K562 (cell line): ENCODE results near the gene RXRB. TPM values are rescaled to one million over a fixed set of nuclear protein-coding genes. Genes with fewer than 3 reads are reported as not detected.

Experiments
- ARID1B ChIP-seq: fragments of 450-650 bp; IDR thresholded peaks from 2 replicates; pipeline ENCODE4 v1.6.1; 2016; ENCODE audit warnings: antibody characterized with exemption, mild to moderate bottlenecking, inconsistent platforms
- CBFB ChIP-seq: sonication (generic); formaldehyde crosslinking; IDR thresholded peaks from 2 replicates; pipeline ENCODE4 v1.4.0; 2020; ENCODE audit warnings: mild to moderate bottlenecking, missing genetic modification reagents
- ETS2 ChIP-seq: IDR thresholded peaks from 2 replicates; pipeline ENCODE4 v1.6.1; 2016; ENCODE audit warnings: borderline replicate concordance, missing genetic modification characterization, mild to moderate bottlenecking, moderate library complexity, missing compliant biosample characterization; ENCODE audit not compliant: poor library complexity, severe bottlenecking
- NR2C1 ChIP-seq, 2 experiments: fragments of 450-650 bp; IDR thresholded peaks; 2 replicates each; pipeline ENCODE4 v1.6.1; 2017; ENCODE audit warnings: mild to moderate bottlenecking in 2 of 2, antibody characterized with exemption in 1 of 2, inconsistent platforms in 1 of 2, missing compliant biosample characterization in 1 of 2, missing genetic modification characterization in 1 of 2
- PTBP1 ChIP-seq: fragments of 200-400 bp; formaldehyde crosslinking; IDR thresholded peaks from 2 replicates; pipeline ENCODE4 v1.6.1; 2017; ENCODE audit warnings: low read depth, low read length
- TEAD1 ChIP-seq, 2 experiments: fragments of 450-650 bp in 1 of 2; sonication (generic) in 1 of 2; formaldehyde crosslinking; IDR thresholded peaks; 2 replicates each; pipeline versions ENCODE4 v1.4.0 to v1.8.0; 2020 to 2022; ENCODE audit warnings: mild to moderate bottlenecking in 2 of 2, missing genetic modification reagents in 1 of 2
- XRCC4 ChIP-seq: IDR thresholded peaks from one replicate; pipeline ENCODE4 v1.6.1; 2011; ENCODE audit not compliant: insufficient read depth, insufficient read length; ENCODE audit errors: extremely low read depth
- ZNF586 ChIP-seq: fragments of 450-650 bp; formaldehyde crosslinking; conservative IDR thresholded peaks from 2 replicates; pipeline ENCODE4 v1.4.0; 2020; ENCODE audit warnings: mild to moderate bottlenecking, moderate library complexity
- polyA plus RNA-seq, 8 experiments: library from polyadenylated mRNA; depleted of rRNA in 4 of 8; stranded (reverse) in 5 of 8; unstranded in 3 of 8; fragments of >200 nt; fragmentation: Nextera tagmentation in 2 of 8; fragmentation: Illumina TruSeq in 1 of 8; extraction: Ambion mirVana in 2 of 8; extraction: Trizol in 1 of 8; gene quantifications; 2 replicates each; pipeline versions ENCODE4 v1.2.1 to v1.2.3, GENCODE V29; 2011 to 2014; ENCODE audit warnings: inconsistent platforms in 1 of 8, missing spikeins in 1 of 8
- total RNA-seq, 7 experiments: library from RNA; depleted of rRNA in 6 of 7; stranded (reverse); fragments of >200 nt in 6 of 7; fragmentation: Illumina TruSeq in 2 of 7; extraction: Trizol in 2 of 7; gene quantifications; 2 replicates each; pipeline versions ENCODE4 v1.2.1 to v1.2.3, GENCODE V29; 2011 to 2021; ENCODE audit warnings: low replicate concordance in 1 of 7
- TF ChIP-seq, protein P1 (sequence below): fragments of 450-650 bp; IDR thresholded peaks from one replicate; pipeline ENCODE4 v1.6.1; 2018; ENCODE audit warnings: mild to moderate bottlenecking, moderate library complexity; ENCODE audit not compliant: partially characterized antibody
- TF ChIP-seq, protein P2 (sequence below): fragments of 450-650 bp; IDR thresholded peaks from 2 replicates; pipeline ENCODE4 v1.6.1; 2016; ENCODE audit warnings: antibody characterized with exemption
- TF ChIP-seq, protein P3 (sequence below): sonication (generic); formaldehyde crosslinking; IDR thresholded peaks from 2 replicates; pipeline ENCODE4 v1.8.1; 2023; ENCODE audit warnings: mild to moderate bottlenecking, missing genetic modification reagents
- TF ChIP-seq, protein P4 (sequence below): fragments of 450-650 bp; conservative IDR thresholded peaks from 2 replicates; pipeline ENCODE4 v1.6.1; 2016; ENCODE audit warnings: missing genetic modification characterization, low read depth, mild to moderate bottlenecking, control low read depth, missing compliant biosample characterization
- TF ChIP-seq, protein P5 (sequence below): sonication (generic); formaldehyde crosslinking; IDR thresholded peaks from 2 replicates; pipeline ENCODE4 v1.8.1; 2022; ENCODE audit warnings: missing genetic modification reagents

The RXRB gene
- total and polyA plus RNA-seq, 9 of the 15 experiments (the other 6 are each of a cell fraction or from before 2014, with no cell fraction given), result 0.76 to 35.5 (median 18.4) TPM

DNA sequence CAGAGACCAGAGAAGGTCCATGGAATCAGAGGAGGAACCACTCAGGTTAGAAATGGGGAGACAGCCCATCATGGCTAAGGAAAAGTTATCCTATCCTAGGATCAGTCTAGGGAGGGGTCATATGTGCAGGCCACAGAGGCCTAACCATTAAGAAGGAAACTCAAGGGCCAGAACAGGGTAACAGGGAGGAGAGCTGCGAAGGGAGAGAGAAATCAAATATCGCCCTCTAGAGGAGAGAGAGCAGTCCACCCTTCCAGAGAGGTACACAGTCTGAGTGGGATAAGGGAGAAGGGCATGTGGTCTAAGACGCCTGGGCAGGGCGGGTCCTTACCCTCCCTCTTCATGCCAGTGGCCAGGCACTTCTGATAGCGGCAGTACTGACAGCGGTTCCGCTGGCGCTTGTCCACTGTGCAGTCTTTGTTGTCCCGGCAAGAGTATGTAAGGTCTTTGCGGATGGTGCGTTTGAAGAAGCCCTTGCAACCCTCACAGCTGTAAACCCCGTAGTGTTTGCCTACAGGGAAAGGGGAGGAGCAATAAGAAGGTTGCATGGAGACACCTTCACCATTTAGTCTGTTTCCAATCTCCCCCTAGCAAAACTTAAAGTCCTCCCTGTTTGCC is 2.9 kb downstream of the RXRB start (continued):
- TF ChIP-seq CBFB (CRISPR knock-in tag) (no peak), XRCC4 (no peak), TEAD1 (CRISPR knock-in tag; IDR thresholded peaks at IDR 0.05) (no peak), PTBP1 (no peak), ZNF586 (CRISPR knock-in tag) (no peak), NR2C1 (IDR thresholded peaks at IDR 0.05) (no peak), NR2C1 (tag; IDR thresholded peaks at IDR 0.05) (no peak), ARID1B (no peak), ETS2 (tag) (no peak)
- TF ChIP-seq, protein P1, sequence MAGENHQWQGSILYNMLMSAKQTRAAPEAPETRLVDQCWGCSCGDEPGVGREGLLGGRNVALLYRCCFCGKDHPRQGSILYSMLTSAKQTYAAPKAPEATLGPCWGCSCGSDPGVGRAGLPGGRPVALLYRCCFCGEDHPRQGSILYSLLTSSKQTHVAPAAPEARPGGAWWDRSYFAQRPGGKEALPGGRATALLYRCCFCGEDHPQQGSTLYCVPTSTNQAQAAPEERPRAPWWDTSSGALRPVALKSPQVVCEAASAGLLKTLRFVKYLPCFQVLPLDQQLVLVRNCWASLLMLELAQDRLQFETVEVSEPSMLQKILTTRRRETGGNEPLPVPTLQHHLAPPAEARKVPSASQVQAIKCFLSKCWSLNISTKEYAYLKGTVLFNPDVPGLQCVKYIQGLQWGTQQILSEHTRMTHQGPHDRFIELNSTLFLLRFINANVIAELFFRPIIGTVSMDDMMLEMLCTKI, result no peak
- TF ChIP-seq, protein P2, sequence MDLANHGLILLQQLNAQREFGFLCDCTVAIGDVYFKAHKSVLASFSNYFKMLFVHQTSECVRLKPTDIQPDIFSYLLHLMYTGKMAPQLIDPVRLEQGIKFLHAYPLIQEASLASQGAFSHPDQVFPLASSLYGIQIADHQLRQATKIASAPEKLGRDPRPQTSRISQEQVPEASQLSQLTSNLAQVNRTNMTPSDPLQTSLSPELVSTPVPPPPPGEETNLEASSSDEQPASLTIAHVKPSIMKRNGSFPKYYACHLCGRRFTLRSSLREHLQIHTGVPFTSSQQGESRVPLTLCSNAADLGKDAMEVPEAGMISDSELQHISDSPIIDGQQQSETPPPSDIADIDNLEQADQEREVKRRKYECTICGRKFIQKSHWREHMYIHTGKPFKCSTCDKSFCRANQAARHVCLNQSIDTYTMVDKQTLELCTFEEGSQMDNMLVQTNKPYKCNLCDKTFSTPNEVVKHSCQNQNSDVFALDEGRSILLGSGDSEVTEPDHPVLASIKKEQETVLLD, result no peak
- TF ChIP-seq, protein P3, sequence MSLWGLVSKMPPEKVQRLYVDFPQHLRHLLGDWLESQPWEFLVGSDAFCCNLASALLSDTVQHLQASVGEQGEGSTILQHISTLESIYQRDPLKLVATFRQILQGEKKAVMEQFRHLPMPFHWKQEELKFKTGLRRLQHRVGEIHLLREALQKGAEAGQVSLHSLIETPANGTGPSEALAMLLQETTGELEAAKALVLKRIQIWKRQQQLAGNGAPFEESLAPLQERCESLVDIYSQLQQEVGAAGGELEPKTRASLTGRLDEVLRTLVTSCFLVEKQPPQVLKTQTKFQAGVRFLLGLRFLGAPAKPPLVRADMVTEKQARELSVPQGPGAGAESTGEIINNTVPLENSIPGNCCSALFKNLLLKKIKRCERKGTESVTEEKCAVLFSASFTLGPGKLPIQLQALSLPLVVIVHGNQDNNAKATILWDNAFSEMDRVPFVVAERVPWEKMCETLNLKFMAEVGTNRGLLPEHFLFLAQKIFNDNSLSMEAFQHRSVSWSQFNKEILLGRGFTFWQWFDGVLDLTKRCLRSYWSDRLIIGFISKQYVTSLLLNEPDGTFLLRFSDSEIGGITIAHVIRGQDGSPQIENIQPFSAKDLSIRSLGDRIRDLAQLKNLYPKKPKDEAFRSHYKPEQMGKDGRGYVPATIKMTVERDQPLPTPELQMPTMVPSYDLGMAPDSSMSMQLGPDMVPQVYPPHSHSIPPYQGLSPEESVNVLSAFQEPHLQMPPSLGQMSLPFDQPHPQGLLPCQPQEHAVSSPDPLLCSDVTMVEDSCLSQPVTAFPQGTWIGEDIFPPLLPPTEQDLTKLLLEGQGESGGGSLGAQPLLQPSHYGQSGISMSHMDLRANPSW (CRISPR knock-in tag), result no peak
- TF ChIP-seq, protein P4, sequence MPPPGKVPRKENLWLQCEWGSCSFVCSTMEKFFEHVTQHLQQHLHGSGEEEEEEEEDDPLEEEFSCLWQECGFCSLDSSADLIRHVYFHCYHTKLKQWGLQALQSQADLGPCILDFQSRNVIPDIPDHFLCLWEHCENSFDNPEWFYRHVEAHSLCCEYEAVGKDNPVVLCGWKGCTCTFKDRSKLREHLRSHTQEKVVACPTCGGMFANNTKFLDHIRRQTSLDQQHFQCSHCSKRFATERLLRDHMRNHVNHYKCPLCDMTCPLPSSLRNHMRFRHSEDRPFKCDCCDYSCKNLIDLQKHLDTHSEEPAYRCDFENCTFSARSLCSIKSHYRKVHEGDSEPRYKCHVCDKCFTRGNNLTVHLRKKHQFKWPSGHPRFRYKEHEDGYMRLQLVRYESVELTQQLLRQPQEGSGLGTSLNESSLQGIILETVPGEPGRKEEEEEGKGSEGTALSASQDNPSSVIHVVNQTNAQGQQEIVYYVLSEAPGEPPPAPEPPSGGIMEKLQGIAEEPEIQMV, result no peak
- TF ChIP-seq, protein P5, sequence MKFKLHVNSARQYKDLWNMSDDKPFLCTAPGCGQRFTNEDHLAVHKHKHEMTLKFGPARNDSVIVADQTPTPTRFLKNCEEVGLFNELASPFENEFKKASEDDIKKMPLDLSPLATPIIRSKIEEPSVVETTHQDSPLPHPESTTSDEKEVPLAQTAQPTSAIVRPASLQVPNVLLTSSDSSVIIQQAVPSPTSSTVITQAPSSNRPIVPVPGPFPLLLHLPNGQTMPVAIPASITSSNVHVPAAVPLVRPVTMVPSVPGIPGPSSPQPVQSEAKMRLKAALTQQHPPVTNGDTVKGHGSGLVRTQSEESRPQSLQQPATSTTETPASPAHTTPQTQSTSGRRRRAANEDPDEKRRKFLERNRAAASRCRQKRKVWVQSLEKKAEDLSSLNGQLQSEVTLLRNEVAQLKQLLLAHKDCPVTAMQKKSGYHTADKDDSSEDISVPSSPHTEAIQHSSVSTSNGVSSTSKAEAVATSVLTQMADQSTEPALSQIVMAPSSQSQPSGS (CRISPR knock-in tag), result no peak
